Dermis blood vessel endothelial cell (primary cell): ENCODE results near the gene BTNL2. TPM values are rescaled to one million over a fixed set of nuclear protein-coding genes. Genes with fewer than 3 reads are reported as not detected.

Source experiments
- DNase-seq: peaks from one replicate; pipeline ENCODE4 v3.0.0; 2010
- total RNA-seq: library from RNA; depleted of rRNA; stranded (reverse); fragments of >200 nt; gene quantifications from 2 replicates; pipeline ENCODE4 v1.2.3, GENCODE V29; 2014

Gene BTNL2
- total RNA-seq, 1 donor from 2014 or later: not detected

GRCh38 chr6:32413427-32414047, 6.6 kb upstream of the BTNL2 start:
- peak; percentile 90 for DNase-seq

- DNase-seq: no peak
Measured at GRCh38 chr6:32411566-32412327, 4.8 kb upstream of the BTNL2 start.

- DNase-seq: no peak
Measured at GRCh38 chr6:32410906-32411305, 3.9 kb upstream of the BTNL2 start.

GRCh38 chr6:32406197-32406596, 784 bp downstream of the BTNL2 start:
- no peak for DNase-seq

- DNase-seq: no peak
Measured at GRCh38 chr6:32405656-32406055, 1.3 kb downstream of the BTNL2 start.

GRCh38 chr6:32402812-32403211, 4.2 kb downstream of the BTNL2 start:
- no peak for DNase-seq

GRCh38 chr6:32401284-32401963, 5.6 kb downstream of the BTNL2 start:
- DNase-seq: no peak

- DNase-seq: no peak
Measured at GRCh38 chr6:32397252-32397920, 9.6 kb downstream of the BTNL2 start.

GRCh38 chr6:32396028-32396427, 11.0 kb downstream of the BTNL2 start:
- no peak for DNase-seq

- peak; percentile 99 for DNase-seq
Measured at GRCh38 chr6:32393665-32394420, 13.1 kb downstream of the BTNL2 start.

GRCh38 chr6:32391505-32391904, 15.5 kb downstream of the BTNL2 start:
- DNase-seq: no peak

GRCh38 chr6:32387589-32388340, 19.2 kb downstream of the BTNL2 start:
- DNase-seq: no peak

- no peak for DNase-seq
Measured at GRCh38 chr6:32386040-32386439, 20.9 kb downstream of the BTNL2 start.

GRCh38 chr6:32382757-32383420, 24.1 kb downstream of the BTNL2 start:
- DNase-seq: no peak

- DNase-seq: no peak
Measured at GRCh38 chr6:32379545-32379944, 27.4 kb downstream of the BTNL2 start.

- DNase-seq: no peak
Measured at GRCh38 chr6:32375739-32376529, 31.0 kb downstream of the BTNL2 start.

- no peak for DNase-seq
Measured at GRCh38 chr6:32371803-32372202, 35.2 kb downstream of the BTNL2 start, which contains the start of gene TSBP1. Gene TSBP1 (minus strand): TSS chr6:32371903. CDS start chr6:32371706, 197 bp downstream.

- DNase-seq: peak; percentile 73
Measured at GRCh38 chr6:32371229-32371628, 35.8 kb downstream of the BTNL2 start.

- DNase-seq: peak; percentile 2
Measured at GRCh38 chr6:32370505-32370904, 36.5 kb downstream of the BTNL2 start.

GRCh38 chr6:32369660-32370059, 37.3 kb downstream of the BTNL2 start:
- peak; percentile 90 for DNase-seq
